CD8-positive, alpha-beta memory T cell (primary cell): Measurements from ENCODE around the gene KCNH5. TPM values are rescaled to one million over a fixed set of nuclear protein-coding genes. Genes with fewer than 3 reads are reported as not detected.

ENCODE experiments used
- CTCF ChIA-PET: fragments of 350-600 bp; sonication (Branson Sonifier 250); formaldehyde crosslinking; loops from one replicate; lab custom pipeline; 2021; ENCODE audit warnings: antibody characterized with exemption; lab: Charles Lee
- POLR2A ChIA-PET: fragments of 350-600 bp; sonication (Branson Sonifier 250); formaldehyde crosslinking; loops from one replicate; lab custom pipeline; 2021; ENCODE audit warnings: antibody characterized with exemption; lab: Charles Lee
- DNase-seq, 5 donors: peaks; one replicate each; pipeline versions ENCODE4 v3.0.0 to v3.0.0-alpha.2; 2020 to 2022; ENCODE audit warnings: mixed read lengths in 1 of 5
- H3K27ac ChIP-seq: one replicate; pipeline ENCODE4 v1.7.0; 2013; ENCODE audit warnings: low read depth, mild to moderate bottlenecking, low read length, moderate library complexity
- H3K27me3 ChIP-seq: 2 replicates; pipeline ENCODE4 v1.7.0; 2013; ENCODE audit warnings: low read length, mild to moderate bottlenecking; ENCODE audit not compliant: insufficient read depth, poor library complexity, severe bottlenecking
- H3K36me3 ChIP-seq: 2 replicates; pipeline ENCODE4 v1.7.0; 2013; ENCODE audit warnings: mild to moderate bottlenecking, low read length, moderate library complexity; ENCODE audit not compliant: insufficient read depth
- H3K4me1 ChIP-seq: 2 replicates; pipeline ENCODE4 v1.7.0; 2013; ENCODE audit warnings: mild to moderate bottlenecking, low read length, moderate library complexity; ENCODE audit not compliant: insufficient read depth
- H3K4me3 ChIP-seq: 2 replicates; pipeline ENCODE4 v1.7.0; 2013; ENCODE audit warnings: mild to moderate bottlenecking, low read length
- H3K9me3 ChIP-seq: 2 replicates; pipeline ENCODE4 v1.7.0; 2013; ENCODE audit warnings: mild to moderate bottlenecking, low read length
- H3K27ac Mint-ChIP-seq, 8 donors: one replicate each; pipeline ENCODE4 v1.8.0; 2020 to 2021; ENCODE audit warnings: mixed read lengths in 8 of 8, mild to moderate bottlenecking in 6 of 8, inconsistent platforms in 3 of 8, moderate library complexity in 3 of 8
- H3K27me3 Mint-ChIP-seq, 2 donors: one replicate each; pipeline ENCODE4 v1.8.0; 2020 to 2021; ENCODE audit warnings: mixed read lengths in 2 of 2, mild to moderate bottlenecking in 1 of 2, moderate library complexity in 1 of 2
- H3K36me3 Mint-ChIP-seq, 3 donors: one replicate each; pipeline ENCODE4 v1.8.0; 2020 to 2021; ENCODE audit warnings: mixed read lengths in 3 of 3, inconsistent platforms in 1 of 3, mild to moderate bottlenecking in 1 of 3
- H3K4me1 Mint-ChIP-seq, 3 donors: one replicate each; pipeline ENCODE4 v1.8.0; 2020 to 2021; ENCODE audit warnings: mixed read lengths in 3 of 3, inconsistent platforms in 1 of 3, mild to moderate bottlenecking in 1 of 3
- H3K4me3 Mint-ChIP-seq, 7 donors: one replicate each; pipeline ENCODE4 v1.8.0; 2020 to 2021; ENCODE audit warnings: mixed read lengths in 7 of 7, mild to moderate bottlenecking in 6 of 7, moderate library complexity in 4 of 7, inconsistent platforms in 2 of 7
- H3K9me3 Mint-ChIP-seq, 5 donors: one replicate each; pipeline ENCODE4 v1.8.0; 2020 to 2022; ENCODE audit warnings: mixed read lengths in 5 of 5, mild to moderate bottlenecking in 3 of 5, moderate library complexity in 2 of 5, inconsistent platforms in 1 of 5
- polyA plus RNA-seq: library from polyadenylated mRNA; unstranded; fragments of 300-500 nt; fragmentation: Illumina TruSeq; gene quantifications from one replicate; pipeline ENCODE4 v1.2.3, GENCODE V29; 2021
- total RNA-seq, 2 experiments: library from RNA; stranded (reverse); gene quantifications; one replicate each; pipeline ENCODE4 v1.2.3, GENCODE V29; 2021

The KCNH5 gene
- total and polyA plus RNA-seq, 3 experiments from 2014 or later, result not detected

GRCh38 chr14:62696331-62696924 is 348.8 kb downstream of the KCNH5 start:
- Mint-ChIP-seq H3K27me3 (peaks cover 0 to 2% of the 10 kb centered on the region in 2 donors), H3K4me1 (no peaks in the 10 kb centered on the region), H3K36me3 (no peaks in the 10 kb centered on the region), H3K9me3 (peaks cover 0 to 7% (median 4%) of the 10 kb centered on the region in 5 donors), H3K27ac (no peak overlapping the region), H3K4me3 (no peak overlapping the region)
- ChIA-PET POLR2A (no interaction called here), CTCF (no interaction called here)
- DNase-seq, result no peak
- H3K4me3 ChIP-seq, result no peak overlapping the region
- H3K36me3 ChIP-seq, result no peaks in the 10 kb centered on the region
- no peaks in the 10 kb centered on the region for H3K9me3 ChIP-seq
- H3K27ac ChIP-seq, result no peak overlapping the region
- no peaks in the 10 kb centered on the region for H3K27me3 ChIP-seq
- H3K4me1 ChIP-seq, result no peaks in the 10 kb centered on the region

- H3K9me3 ChIP-seq, result no peaks in the 10 kb centered on the region
- no peaks in the 10 kb centered on the region for H3K36me3 ChIP-seq
- no peaks in the 10 kb centered on the region for H3K4me1 Mint-ChIP-seq
- H3K27ac ChIP-seq, result no peak overlapping the region
- CTCF ChIA-PET, result no interaction called here
- H3K9me3 Mint-ChIP-seq, result peaks cover 0 to 9% (median 0%) of the 10 kb centered on the region in 5 donors
- no peaks in the 10 kb centered on the region for H3K4me1 ChIP-seq
- H3K27me3 ChIP-seq, result no peaks in the 10 kb centered on the region
- H3K36me3 Mint-ChIP-seq, result no peaks in the 10 kb centered on the region
- no peak overlapping the region for H3K27ac Mint-ChIP-seq
- H3K4me3 Mint-ChIP-seq, result no peak overlapping the region
- no peak for DNase-seq
- no peak overlapping the region for H3K4me3 ChIP-seq
- peaks cover 0 to 2% of the 10 kb centered on the region in 2 donors for H3K27me3 Mint-ChIP-seq
- POLR2A ChIA-PET, result no interaction called here
Measured at GRCh38 chr14:62694075-62694474, 351.2 kb downstream of the KCNH5 start.

GRCh38 chr14:62692490-62693106 is 352.7 kb downstream of the KCNH5 start:
- DNase-seq, result no peak
- Mint-ChIP-seq H3K36me3 (no peaks in the 10 kb centered on the region), H3K4me3 (no peak overlapping the region), H3K27me3 (peaks cover 0 to 2% of the 10 kb centered on the region in 2 donors), H3K9me3 (peaks cover 0 to 10% (median 5%) of the 10 kb centered on the region in 5 donors), H3K4me1 (no peaks in the 10 kb centered on the region), H3K27ac (no peak overlapping the region)
- Histone ChIP-seq H3K27ac (no peak overlapping the region), H3K36me3 (no peaks in the 10 kb centered on the region), H3K4me1 (no peaks in the 10 kb centered on the region), H3K27me3 (no peaks in the 10 kb centered on the region), H3K4me3 (no peak overlapping the region), H3K9me3 (no peaks in the 10 kb centered on the region)
- POLR2A ChIA-PET, result no interaction called here
- CTCF ChIA-PET, result no interaction called here

GRCh38 chr14:62691647-62692489 is 353.4 kb downstream of the KCNH5 start:
- Mint-ChIP-seq H3K4me3 (no peak overlapping the region), H3K9me3 (peaks cover 0 to 14% (median 5%) of the 10 kb centered on the region in 5 donors), H3K36me3 (no peaks in the 10 kb centered on the region), H3K4me1 (no peaks in the 10 kb centered on the region), H3K27me3 (peaks cover 0 to 2% of the 10 kb centered on the region in 2 donors), H3K27ac (no peak overlapping the region)
- Histone ChIP-seq H3K4me3 (no peak overlapping the region), H3K9me3 (no peaks in the 10 kb centered on the region), H3K27me3 (no peaks in the 10 kb centered on the region), H3K27ac (no peak overlapping the region), H3K4me1 (no peaks in the 10 kb centered on the region), H3K36me3 (no peaks in the 10 kb centered on the region)
- CTCF ChIA-PET, result no interaction called here
- POLR2A ChIA-PET, result no interaction called here
- DNase-seq, result no peak

GRCh38 chr14:62689733-62690132 is 355.5 kb downstream of the KCNH5 start:
- no peak overlapping the region for H3K4me3 ChIP-seq
- CTCF ChIA-PET, result no interaction called here
- no peak overlapping the region for H3K27ac Mint-ChIP-seq
- no peak overlapping the region for H3K4me3 Mint-ChIP-seq
- no peaks in the 10 kb centered on the region for H3K36me3 ChIP-seq
- H3K27ac ChIP-seq, result no peak overlapping the region
- no peaks in the 10 kb centered on the region for H3K36me3 Mint-ChIP-seq
- POLR2A ChIA-PET, result no interaction called here
- H3K4me1 Mint-ChIP-seq, result no peaks in the 10 kb centered on the region
- H3K27me3 ChIP-seq, result no peaks in the 10 kb centered on the region
- DNase-seq, result no peak
- no peaks in the 10 kb centered on the region for H3K9me3 ChIP-seq
- H3K4me1 ChIP-seq, result no peaks in the 10 kb centered on the region
- peaks cover 0 to 15% (median 7%) of the 10 kb centered on the region in 5 donors for H3K9me3 Mint-ChIP-seq
- H3K27me3 Mint-ChIP-seq, result peaks cover 0 to 2% of the 10 kb centered on the region in 2 donors

- Mint-ChIP-seq H3K4me3 (no peak overlapping the region), H3K27ac (no peak overlapping the region), H3K4me1 (no peaks in the 10 kb centered on the region), H3K36me3 (no peaks in the 10 kb centered on the region), H3K27me3 (no peaks in the 10 kb centered on the region), H3K9me3 (peaks cover 0 to 11% (median 7%) of the 10 kb centered on the region in 5 donors)
- Histone ChIP-seq H3K4me1 (no peaks in the 10 kb centered on the region), H3K4me3 (no peak overlapping the region), H3K27me3 (no peaks in the 10 kb centered on the region), H3K27ac (no peak overlapping the region), H3K36me3 (no peaks in the 10 kb centered on the region), H3K9me3 (no peaks in the 10 kb centered on the region)
- CTCF ChIA-PET, result no interaction called here
- DNase-seq, result no peak
- POLR2A ChIA-PET, result no interaction called here
Measured at GRCh38 chr14:62687818-62688217, 357.4 kb downstream of the KCNH5 start.

GRCh38 chr14:62684376-62684775 is 360.9 kb downstream of the KCNH5 start:
- no peak overlapping the region for H3K27ac ChIP-seq
- Mint-ChIP-seq H3K27ac (no peak overlapping the region), H3K4me1 (no peaks in the 10 kb centered on the region), H3K36me3 (no peaks in the 10 kb centered on the region), H3K27me3 (peaks cover 0 to 4% of the 10 kb centered on the region in 2 donors), H3K4me3 (no peak overlapping the region), H3K9me3 (peaks cover 4 to 14% (median 7%) of the 10 kb centered on the region in 5 donors)
- POLR2A ChIA-PET, result no interaction called here
- H3K4me3 ChIP-seq, result no peak overlapping the region
- CTCF ChIA-PET, result no interaction called here
- no peaks in the 10 kb centered on the region for H3K9me3 ChIP-seq
- no peaks in the 10 kb centered on the region for H3K36me3 ChIP-seq
- H3K4me1 ChIP-seq, result no peaks in the 10 kb centered on the region
- DNase-seq, result no peak
- H3K27me3 ChIP-seq, result no peaks in the 10 kb centered on the region

GRCh38 chr14:62682208-62682607 is 363.1 kb downstream of the KCNH5 start:
- no peak overlapping the region for H3K27ac ChIP-seq
- H3K36me3 ChIP-seq, result no peaks in the 10 kb centered on the region
- Mint-ChIP-seq H3K4me3 (no peak overlapping the region), H3K27ac (no peak overlapping the region), H3K9me3 (peaks cover 4 to 6% (median 5%) of the 10 kb centered on the region in 5 donors), H3K4me1 (no peaks in the 10 kb centered on the region), H3K36me3 (peaks cover 0 to 1% (median 0%) of the 10 kb centered on the region in 3 donors), H3K27me3 (peaks cover 0 to 4% of the 10 kb centered on the region in 2 donors)
- no peaks in the 10 kb centered on the region for H3K9me3 ChIP-seq
- no peak overlapping the region for H3K4me3 ChIP-seq
- no peaks in the 10 kb centered on the region for H3K27me3 ChIP-seq
- POLR2A ChIA-PET, result no interaction called here
- no peaks in the 10 kb centered on the region for H3K4me1 ChIP-seq
- DNase-seq, result no peak
- CTCF ChIA-PET, result no interaction called here
